Left ventricle myocardium inferior (tissue), 1 donor: Measurements from ENCODE around the gene SRBD1. TPM values are rescaled to one million over a fixed set of nuclear protein-coding genes. Genes with fewer than 3 reads are reported as not detected.

Source experiments
- DNase-seq: peaks from one replicate; pipeline ENCODE4 v3.0.0-alpha.2; 2020
- H3K27ac ChIP-seq: fragments of 200-600 bp; replicated peaks from 2 replicates; pipeline ENCODE4 v1.8.0; 2021
- H3K27me3 ChIP-seq: fragments of 200-600 bp; 2 replicates; pipeline ENCODE4 v1.8.0; 2021; ENCODE audit warnings: low read depth
- H3K36me3 ChIP-seq: fragments of 200-600 bp; 2 replicates; pipeline ENCODE4 v1.8.0; 2021
- H3K4me1 ChIP-seq: fragments of 200-600 bp; 2 replicates; pipeline ENCODE4 v1.8.0; 2021
- H3K4me3 ChIP-seq: fragments of 200-600 bp; 2 replicates; pipeline ENCODE4 v1.8.0; 2021; ENCODE audit warnings: mild to moderate bottlenecking, moderate library complexity
- H3K9me3 ChIP-seq: fragments of 200-600 bp; replicated peaks from 2 replicates; pipeline ENCODE4 v1.8.0; 2021
- intact Hi-C: fragments of 100-400 bp; cut with micrococcal nuclease; formaldehyde crosslinking; loops from one replicate; pipeline ENCODE4 v1.11.0; 2022
- total RNA-seq: library from RNA; stranded (reverse); fragmentation: NEBNext Ultra II Directional; extraction: Animal tissue kit (Norgen Biotek cat#: 25700); gene quantifications from one replicate; pipeline ENCODE4 v1.2.1, GENCODE V29; 2021
- TF ChIP-seq, protein P1 (sequence below): fragments of 200-600 bp; IDR thresholded peaks from 2 replicates; pipeline ENCODE4 v1.8.0; 2021; ENCODE audit warnings: antibody characterized with exemption, mild to moderate bottlenecking, borderline replicate concordance
- donor health status: DM: no; HTN: yes; CAD: no; lungs with severe emphysema.

Gene SRBD1
- total RNA-seq, 1 donor from 2014 or later: 11.8 TPM

DNA sequence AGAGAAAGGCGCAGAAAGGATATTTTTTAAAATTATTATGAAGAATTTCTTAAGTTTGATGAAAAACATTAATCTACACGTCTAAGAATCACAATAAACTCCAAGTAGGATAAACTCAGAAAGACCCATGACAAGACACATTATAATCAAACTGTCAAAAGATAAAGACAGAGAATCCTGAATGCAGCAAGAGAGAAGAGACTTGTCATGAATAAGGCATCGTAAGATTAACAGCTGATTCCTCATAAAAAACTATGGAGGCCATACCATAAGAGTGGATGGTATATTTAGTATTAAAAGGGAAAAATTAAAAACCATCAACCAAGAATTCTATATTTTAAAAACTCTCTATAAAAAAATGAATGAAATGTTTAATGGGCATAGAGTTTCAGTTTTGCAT is 39.1 kb downstream of the SRBD1 start:
- Histone ChIP-seq H3K27ac (no peak overlapping the region), H3K4me3 (no peak overlapping the region), H3K36me3 (peaks cover 26% of the 10 kb centered on the region), H3K9me3 (no peaks in the 10 kb centered on the region), H3K4me1 (peaks cover 5% of the 10 kb centered on the region), H3K27me3 (no peaks in the 10 kb centered on the region)
- intact Hi-C loops: no loop called here
- TF ChIP-seq, protein P1, sequence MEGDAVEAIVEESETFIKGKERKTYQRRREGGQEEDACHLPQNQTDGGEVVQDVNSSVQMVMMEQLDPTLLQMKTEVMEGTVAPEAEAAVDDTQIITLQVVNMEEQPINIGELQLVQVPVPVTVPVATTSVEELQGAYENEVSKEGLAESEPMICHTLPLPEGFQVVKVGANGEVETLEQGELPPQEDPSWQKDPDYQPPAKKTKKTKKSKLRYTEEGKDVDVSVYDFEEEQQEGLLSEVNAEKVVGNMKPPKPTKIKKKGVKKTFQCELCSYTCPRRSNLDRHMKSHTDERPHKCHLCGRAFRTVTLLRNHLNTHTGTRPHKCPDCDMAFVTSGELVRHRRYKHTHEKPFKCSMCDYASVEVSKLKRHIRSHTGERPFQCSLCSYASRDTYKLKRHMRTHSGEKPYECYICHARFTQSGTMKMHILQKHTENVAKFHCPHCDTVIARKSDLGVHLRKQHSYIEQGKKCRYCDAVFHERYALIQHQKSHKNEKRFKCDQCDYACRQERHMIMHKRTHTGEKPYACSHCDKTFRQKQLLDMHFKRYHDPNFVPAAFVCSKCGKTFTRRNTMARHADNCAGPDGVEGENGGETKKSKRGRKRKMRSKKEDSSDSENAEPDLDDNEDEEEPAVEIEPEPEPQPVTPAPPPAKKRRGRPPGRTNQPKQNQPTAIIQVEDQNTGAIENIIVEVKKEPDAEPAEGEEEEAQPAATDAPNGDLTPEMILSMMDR: no peak
- DNase-seq: no peak

DNA sequence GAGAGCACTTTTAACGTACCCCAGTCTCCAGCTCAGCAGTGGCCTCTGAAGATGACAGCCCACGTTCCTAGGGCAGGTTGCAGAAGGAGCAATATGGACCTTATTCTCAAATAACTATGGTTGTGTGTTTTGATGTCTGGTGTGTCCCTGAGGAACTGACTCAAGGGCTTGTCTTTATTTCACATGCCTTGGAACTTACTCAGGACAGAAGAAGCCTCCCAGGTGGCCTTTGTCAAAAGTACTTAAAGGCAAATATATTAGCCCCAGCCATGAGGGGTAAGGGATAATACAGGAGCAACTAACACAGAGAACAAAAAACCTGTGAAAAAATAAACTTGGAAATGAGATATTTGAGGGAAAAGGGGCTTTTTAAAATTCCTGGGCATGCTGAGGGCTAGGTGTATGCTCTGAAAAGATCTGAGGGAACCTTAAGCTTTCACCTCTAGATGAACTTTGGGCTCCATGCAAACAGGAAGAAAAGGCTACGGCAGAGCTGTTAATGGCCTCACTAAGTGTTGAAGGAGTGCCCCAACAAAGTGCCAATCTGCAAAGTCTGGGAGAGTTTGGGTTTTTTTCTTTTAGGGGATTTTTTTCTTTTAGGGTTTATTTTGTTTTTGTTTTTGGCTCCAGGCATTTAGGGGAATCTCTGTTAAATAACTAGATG is 40.3 kb downstream of the SRBD1 start:
- no peaks in the 10 kb centered on the region for H3K27me3 ChIP-seq
- no peak overlapping the region for H3K4me3 ChIP-seq
- H3K4me1 ChIP-seq: peaks cover 5% of the 10 kb centered on the region
- intact Hi-C loops: no loop called here
- H3K9me3 ChIP-seq: no peaks in the 10 kb centered on the region
- peaks cover 26% of the 10 kb centered on the region for H3K36me3 ChIP-seq
- no peak overlapping the region for H3K27ac ChIP-seq
- DNase-seq: no peak
- TF ChIP-seq, protein P1: no peak

- intact Hi-C loops: no loop called here
- no peak for DNase-seq
- Histone ChIP-seq H3K4me1 (peaks cover 5% of the 10 kb centered on the region), H3K9me3 (no peaks in the 10 kb centered on the region), H3K27me3 (no peaks in the 10 kb centered on the region), H3K27ac (no peak overlapping the region), H3K36me3 (peaks cover 17% of the 10 kb centered on the region), H3K4me3 (no peak overlapping the region)
- TF ChIP-seq, protein P1: no peak
Observed at GRCh38 chr2:45568935-45569334, 42.1 kb downstream of the SRBD1 start.

- DNase-seq: no peak
- intact Hi-C loops: no loop called here
- Histone ChIP-seq H3K27me3 (no peaks in the 10 kb centered on the region), H3K36me3 (peaks cover 13% of the 10 kb centered on the region), H3K4me1 (peaks cover 5% of the 10 kb centered on the region), H3K4me3 (peak overlapping the region; percentile 21), H3K27ac (peak overlapping the region; percentile 34), H3K9me3 (no peaks in the 10 kb centered on the region)
- TF ChIP-seq, protein P1: no peak
Observed at GRCh38 chr2:45567974-45568789, 42.9 kb downstream of the SRBD1 start.

GRCh38 chr2:45567288-45567963 is 43.6 kb downstream of the SRBD1 start:
- no peaks in the 10 kb centered on the region for H3K27me3 ChIP-seq
- peaks cover 5% of the 10 kb centered on the region for H3K4me1 ChIP-seq
- H3K9me3 ChIP-seq: no peaks in the 10 kb centered on the region
- H3K4me3 ChIP-seq: peak overlapping the region; percentile 21
- intact Hi-C loops: no loop called here
- H3K36me3 ChIP-seq: peaks cover 11% of the 10 kb centered on the region
- H3K27ac ChIP-seq: peak overlapping the region; percentile 34
- TF ChIP-seq, protein P1: no peak
- no peak for DNase-seq
